Astrocyte (in vitro differentiated cells and primary cell): ENCODE data around the gene ZBTB18. TPM values are rescaled to one million over a fixed set of nuclear protein-coding genes. Genes with fewer than 3 reads are reported as not detected.

ENCODE experiments used
- DNase-seq: peaks from one replicate; pipeline ENCODE4 v3.0.0-alpha.2; 2010; ENCODE audit warnings: low read depth
- FAIRE-seq: peaks from 2 replicates; lab custom pipeline; 2011; peaks lifted over from hg19 to GRCh38; lab: Jason Lieb, UNC
- H2AFZ ChIP-seq: 2 replicates; pipeline ENCODE4 v1.6.0; 2012; ENCODE audit warnings: low read depth, low read length, inconsistent platforms
- H3K27ac ChIP-seq: 2 replicates; pipeline ENCODE4 v1.5.1; 2011; ENCODE audit warnings: low read depth, low read length, inconsistent platforms
- H3K27me3 ChIP-seq: 2 replicates; pipeline ENCODE4 v1.6.0; 2011; ENCODE audit warnings: low read length, inconsistent platforms; ENCODE audit not compliant: insufficient read depth
- H3K36me3 ChIP-seq: 2 replicates; pipeline ENCODE4 v1.5.1; 2011; ENCODE audit warnings: low read length, inconsistent platforms; ENCODE audit not compliant: insufficient read depth
- H3K4me1 ChIP-seq: 2 replicates; pipeline ENCODE4 v1.5.1; 2011; ENCODE audit warnings: low read length, inconsistent platforms; ENCODE audit not compliant: insufficient read depth
- H3K4me2 ChIP-seq: 2 replicates; pipeline ENCODE4 v1.6.0; 2012; ENCODE audit warnings: low read length, inconsistent platforms
- H3K4me3 ChIP-seq: 2 replicates; pipeline ENCODE4 v1.5.1; 2011; ENCODE audit warnings: low read depth, mild to moderate bottlenecking, low read length, inconsistent platforms; ENCODE audit not compliant: insufficient read depth
- H3K79me2 ChIP-seq: 2 replicates; pipeline ENCODE4 v1.6.0; 2012; ENCODE audit warnings: mild to moderate bottlenecking, low read length, inconsistent platforms; ENCODE audit not compliant: insufficient read depth
- H3K9ac ChIP-seq: 2 replicates; pipeline ENCODE4 v1.6.0; 2012; ENCODE audit warnings: mild to moderate bottlenecking, low read length, inconsistent platforms
- H3K9me3 ChIP-seq: 2 replicates; pipeline ENCODE4 v1.5.1; 2012; ENCODE audit warnings: low read depth, mild to moderate bottlenecking, low read length, inconsistent platforms; ENCODE audit not compliant: insufficient read depth
- H4K20me1 ChIP-seq: 2 replicates; pipeline ENCODE4 v1.6.0; 2012; ENCODE audit warnings: low read length, inconsistent platforms; ENCODE audit not compliant: insufficient read depth
- H3K27ac Mint-ChIP-seq: one replicate; pipeline ENCODE4 v1.8.0; 2021; ENCODE audit warnings: mild to moderate bottlenecking, mixed read lengths; ENCODE audit not compliant: unreplicated experiment
- H3K27me3 Mint-ChIP-seq: one replicate; pipeline ENCODE4 v1.8.0; 2021; ENCODE audit warnings: low read depth, mixed read lengths; ENCODE audit not compliant: unreplicated experiment
- H3K36me3 Mint-ChIP-seq: one replicate; pipeline ENCODE4 v1.8.0; 2021; ENCODE audit warnings: low read depth, mixed read lengths; ENCODE audit not compliant: unreplicated experiment
- H3K4me1 Mint-ChIP-seq: one replicate; pipeline ENCODE4 v1.8.0; 2021; ENCODE audit warnings: low read depth, mixed read lengths; ENCODE audit not compliant: unreplicated experiment
- H3K4me3 Mint-ChIP-seq: one replicate; pipeline ENCODE4 v1.8.0; 2021; ENCODE audit warnings: mild to moderate bottlenecking, moderate library complexity, mixed read lengths; ENCODE audit not compliant: unreplicated experiment
- H3K9me3 Mint-ChIP-seq: one replicate; pipeline ENCODE4 v1.8.0; 2021; ENCODE audit warnings: mild to moderate bottlenecking, mixed read lengths; ENCODE audit not compliant: unreplicated experiment
- EZH2 ChIP-seq: IDR thresholded peaks from 2 replicates; pipeline ENCODE4 v1.6.1; 2012; ENCODE audit warnings: mild to moderate bottlenecking, low read length, inconsistent platforms; ENCODE audit not compliant: insufficient read depth
- total RNA-seq: library from RNA; stranded (reverse); gene quantifications from 2 replicates; pipeline ENCODE4 v1.2.1, GENCODE V29; 2021
- TF ChIP-seq, protein P1 (sequence below): IDR thresholded peaks from 2 replicates; pipeline ENCODE4 v1.5.1; 2011; ENCODE audit warnings: low read depth, mild to moderate bottlenecking, inconsistent platforms, low read length, moderate library complexity; ENCODE audit not compliant: insufficient read depth

ZBTB18 gene
- total RNA-seq, 1 donor from 2014 or later: 19.2 TPM

DNA sequence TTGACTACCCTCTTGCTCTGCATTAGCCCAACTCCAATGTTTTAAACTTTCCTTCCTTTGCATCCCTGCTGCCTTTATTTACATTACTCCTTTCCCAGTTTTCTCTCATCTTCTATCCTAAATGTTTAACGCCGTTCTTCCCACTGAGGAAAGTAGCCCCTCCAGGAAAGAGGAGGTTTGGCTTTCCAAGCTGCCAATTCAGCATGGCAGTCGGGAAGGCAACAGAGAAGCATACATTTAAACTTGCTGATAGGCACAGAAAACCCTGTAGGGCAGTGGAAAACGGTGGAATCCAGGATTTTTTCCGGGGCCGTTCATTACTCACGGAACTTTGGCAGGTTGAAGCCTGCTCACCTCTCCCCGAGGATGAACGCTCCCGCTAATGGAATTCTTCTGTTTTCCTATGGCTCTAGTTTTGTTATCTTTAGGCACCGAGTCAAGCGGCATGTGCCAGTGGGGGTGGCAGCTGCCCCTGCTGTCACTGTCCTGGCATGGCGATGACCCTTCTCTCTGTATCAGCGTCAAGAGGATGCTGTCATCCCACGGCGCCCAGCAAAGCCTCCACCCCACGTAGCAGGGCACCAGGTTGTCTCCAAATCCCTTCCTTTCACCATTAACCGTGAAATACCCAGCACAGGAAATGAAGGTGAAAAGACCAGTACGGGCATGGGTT, 48.3 kb downstream of the ZBTB18 start:
- Histone ChIP-seq H3K4me1 (no peaks in the 10 kb centered on the region), H3K27ac (no peak overlapping the region), H3K4me2 (no peak overlapping the region), H3K79me2 (no peaks in the 10 kb centered on the region), H3K36me3 (no peaks in the 10 kb centered on the region), H4K20me1 (no peaks in the 10 kb centered on the region), H3K4me3 (no peak overlapping the region), H3K9me3 (no peaks in the 10 kb centered on the region), H3K9ac (no peak overlapping the region), H3K27me3 (no peaks in the 10 kb centered on the region), H2AFZ (no peak overlapping the region)
- Mint-ChIP-seq H3K27me3 (peaks cover 7% of the 10 kb centered on the region), H3K9me3 (no peaks in the 10 kb centered on the region), H3K4me3 (no peak overlapping the region), H3K4me1 (peaks cover 10% of the 10 kb centered on the region), H3K36me3 (no peaks in the 10 kb centered on the region), H3K27ac (no peak overlapping the region)
- DNase-seq (no peak), FAIRE-seq (no peak)
- TF ChIP-seq, protein P1, sequence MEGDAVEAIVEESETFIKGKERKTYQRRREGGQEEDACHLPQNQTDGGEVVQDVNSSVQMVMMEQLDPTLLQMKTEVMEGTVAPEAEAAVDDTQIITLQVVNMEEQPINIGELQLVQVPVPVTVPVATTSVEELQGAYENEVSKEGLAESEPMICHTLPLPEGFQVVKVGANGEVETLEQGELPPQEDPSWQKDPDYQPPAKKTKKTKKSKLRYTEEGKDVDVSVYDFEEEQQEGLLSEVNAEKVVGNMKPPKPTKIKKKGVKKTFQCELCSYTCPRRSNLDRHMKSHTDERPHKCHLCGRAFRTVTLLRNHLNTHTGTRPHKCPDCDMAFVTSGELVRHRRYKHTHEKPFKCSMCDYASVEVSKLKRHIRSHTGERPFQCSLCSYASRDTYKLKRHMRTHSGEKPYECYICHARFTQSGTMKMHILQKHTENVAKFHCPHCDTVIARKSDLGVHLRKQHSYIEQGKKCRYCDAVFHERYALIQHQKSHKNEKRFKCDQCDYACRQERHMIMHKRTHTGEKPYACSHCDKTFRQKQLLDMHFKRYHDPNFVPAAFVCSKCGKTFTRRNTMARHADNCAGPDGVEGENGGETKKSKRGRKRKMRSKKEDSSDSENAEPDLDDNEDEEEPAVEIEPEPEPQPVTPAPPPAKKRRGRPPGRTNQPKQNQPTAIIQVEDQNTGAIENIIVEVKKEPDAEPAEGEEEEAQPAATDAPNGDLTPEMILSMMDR: no peak
- TF ChIP-seq EZH2: no peak

DNA sequence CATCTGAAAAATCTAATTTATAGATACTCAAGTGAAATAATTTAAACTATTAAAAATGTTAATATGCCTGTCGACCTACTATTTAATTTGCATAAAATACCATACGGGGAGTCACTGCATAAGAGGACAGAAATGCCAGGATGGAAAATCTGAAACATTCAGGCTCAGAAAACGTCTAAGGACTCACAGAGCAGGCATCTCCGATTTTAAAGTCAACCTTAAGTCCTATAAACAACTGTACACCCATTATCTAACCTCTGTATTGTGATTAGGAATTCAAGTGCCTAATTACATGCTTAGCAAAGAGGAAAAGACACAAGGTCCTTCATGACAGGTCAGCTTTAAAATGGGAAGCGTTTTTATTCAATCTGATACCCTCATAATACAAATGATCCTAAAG, 49.2 kb downstream of the ZBTB18 start:
- Mint-ChIP-seq H3K9me3 (no peaks in the 10 kb centered on the region), H3K27ac (no peak overlapping the region), H3K4me3 (no peak overlapping the region), H3K36me3 (no peaks in the 10 kb centered on the region), H3K4me1 (peaks cover 16% of the 10 kb centered on the region), H3K27me3 (peaks cover 7% of the 10 kb centered on the region)
- Histone ChIP-seq H3K79me2 (no peaks in the 10 kb centered on the region), H2AFZ (no peak overlapping the region), H3K9me3 (no peaks in the 10 kb centered on the region), H3K27ac (no peak overlapping the region), H3K9ac (no peak overlapping the region), H3K4me3 (no peak overlapping the region), H3K4me2 (peak overlapping the region; percentile 28), H3K27me3 (no peaks in the 10 kb centered on the region), H3K36me3 (no peaks in the 10 kb centered on the region), H4K20me1 (no peaks in the 10 kb centered on the region), H3K4me1 (peaks cover 7% of the 10 kb centered on the region)
- FAIRE-seq: no peak
- no peak for TF ChIP-seq EZH2
- TF ChIP-seq, protein P1: no peak
- no peak for DNase-seq

DNA sequence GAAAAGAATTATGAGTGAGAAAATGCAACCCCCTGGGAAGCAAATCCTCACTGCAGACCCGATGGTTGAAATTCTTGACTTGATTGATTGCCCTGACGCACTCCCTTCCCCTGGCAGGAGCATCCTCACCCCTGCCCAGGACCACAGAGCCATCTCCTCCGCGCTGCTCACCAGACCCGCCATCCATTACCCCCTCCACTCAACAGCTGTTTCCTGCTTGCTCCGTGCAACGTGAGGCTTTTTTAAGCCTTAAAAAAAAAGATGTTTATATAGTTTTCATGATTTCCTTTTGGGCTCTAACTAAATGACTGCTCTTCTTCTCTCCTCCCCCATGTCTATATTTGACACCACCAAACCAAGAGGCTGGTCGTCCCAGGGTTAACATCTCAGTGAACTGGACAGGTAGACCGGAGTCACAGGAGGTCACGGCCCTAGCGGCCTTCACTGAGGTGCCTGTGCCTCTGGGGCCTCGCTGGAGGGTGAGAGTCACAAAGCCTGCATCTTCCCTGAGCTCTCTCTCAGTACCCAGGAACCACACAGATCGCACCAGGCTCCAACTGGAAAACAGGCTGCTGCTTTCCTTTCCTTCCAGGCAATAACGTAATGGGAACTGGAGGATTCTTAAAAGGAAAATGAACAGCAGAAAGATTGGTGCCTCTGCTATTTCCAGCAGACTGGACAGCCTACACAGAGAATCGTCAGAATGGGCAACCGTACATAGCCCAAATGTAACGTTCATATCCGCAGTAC, 49.8 kb downstream of the ZBTB18 start:
- Histone ChIP-seq H3K4me2 (peak overlapping the region; percentile 28), H3K27me3 (no peaks in the 10 kb centered on the region), H3K36me3 (no peaks in the 10 kb centered on the region), H3K27ac (no peak overlapping the region), H2AFZ (peak overlapping the region; percentile 21), H3K4me1 (peaks cover 7% of the 10 kb centered on the region), H3K9ac (no peak overlapping the region), H3K4me3 (no peak overlapping the region), H3K9me3 (no peaks in the 10 kb centered on the region), H4K20me1 (no peaks in the 10 kb centered on the region), H3K79me2 (no peaks in the 10 kb centered on the region)
- TF ChIP-seq, protein P1: no peak
- no peak for TF ChIP-seq EZH2
- Mint-ChIP-seq H3K4me1 (peaks cover 17% of the 10 kb centered on the region), H3K36me3 (no peaks in the 10 kb centered on the region), H3K27me3 (peaks cover 6% of the 10 kb centered on the region), H3K4me3 (no peak overlapping the region), H3K27ac (peak overlapping the region; percentile 55), H3K9me3 (no peaks in the 10 kb centered on the region)
- FAIRE-seq (no peak), DNase-seq (peak; percentile 58)
